HEK293 (cell line): ENCODE data around the gene CCDC146.
"Not testable (repeated sequence)": the region's sequence is repeated elsewhere in the genome, so short reads cannot be mapped to it uniquely, and the experiment has no call there.

Experiments
- CTCF ChIP-seq: fragments of 450-650 bp; formaldehyde crosslinking; IDR thresholded peaks from 2 replicates; pipeline ENCODE4 v1.5.1; 2016; ENCODE audit warnings: missing biosample characterization, missing genetic modification characterization
- REST ChIP-seq: fragments of 450-650 bp; formaldehyde crosslinking; IDR thresholded peaks from 2 replicates; pipeline ENCODE4 v1.5.1; 2016; ENCODE audit warnings: missing biosample characterization, missing genetic modification characterization
- SCRT1 ChIP-seq: fragments of 450-650 bp; formaldehyde crosslinking; IDR thresholded peaks from 2 replicates; pipeline ENCODE4 v1.5.1; 2016; ENCODE audit warnings: missing biosample characterization, missing genetic modification characterization, borderline replicate concordance
- ZBTB20 ChIP-seq: fragments of 450-650 bp; formaldehyde crosslinking; IDR thresholded peaks from 2 replicates; pipeline ENCODE4 v1.5.1; 2016; ENCODE audit warnings: missing biosample characterization, missing genetic modification characterization
- ZBTB7A ChIP-seq: fragments of 450-650 bp; formaldehyde crosslinking; IDR thresholded peaks from 2 replicates; pipeline ENCODE4 v1.5.1; 2016; ENCODE audit warnings: low read depth, missing biosample characterization, missing genetic modification characterization

- not testable (repeated sequence) for TF ChIP-seq SCRT1; CTCF (tag by site-specific recombination); REST; ZBTB20 (tag by site-specific recombination); ZBTB7A (tag by site-specific recombination)
Measured at GRCh38 chr7:77152232-77152631, 29.8 kb downstream of the CCDC146 start.
